Testis (tissue), 3 donors: ENCODE data around the gene C17orf78. TPM values are rescaled to one million over a fixed set of nuclear protein-coding genes. Genes with fewer than 3 reads are reported as not detected.
"Not testable (repeated sequence)": the region's sequence is repeated elsewhere in the genome, so short reads cannot be mapped to it uniquely, and the experiment has no call there.

Experiments used
- DNase-seq: peaks from one replicate; pipeline ENCODE4 v3.0.0-alpha.2; 2019
- H3K27ac ChIP-seq, 2 donors: fragments of 200-600 bp; sonication (generic); one replicate each; pipeline ENCODE4 v1.5.1; 2019
- H3K27me3 ChIP-seq: fragments of 200-600 bp; sonication (generic); one replicate; pipeline ENCODE4 v1.5.1; 2019
- H3K36me3 ChIP-seq: fragments of 200-600 bp; sonication (generic); one replicate; pipeline ENCODE4 v1.5.1; 2017; ENCODE audit warnings: low read depth; ENCODE audit errors: missing control alignments
- H3K4me1 ChIP-seq: fragments of 200-600 bp; sonication (generic); one replicate; pipeline ENCODE4 v1.5.1; 2019
- H3K4me3 ChIP-seq, 2 donors: fragments of 200-600 bp; sonication (generic); one replicate each; pipeline ENCODE4 v1.5.1; 2017 to 2019
- H3K9me3 ChIP-seq: fragments of 200-600 bp; sonication (generic); one replicate; pipeline ENCODE4 v1.5.1; 2017
- CTCF ChIP-seq, 3 experiments: fragments of 450-650 bp in 2 of 3; fragments of 200-600 bp in 1 of 3; sonication (generic) in 1 of 3; IDR thresholded peaks; one replicate each; pipeline ENCODE4 v1.5.1; 2016 to 2019; ENCODE audit warnings: antibody characterized with exemption in 3 of 3, mild to moderate bottlenecking in 2 of 3, moderate library complexity in 1 of 3
- POLR2A ChIP-seq: fragments of 450-650 bp; IDR thresholded peaks from one replicate; pipeline ENCODE4 v1.6.1; 2017; ENCODE audit warnings: antibody characterized with exemption, mild to moderate bottlenecking, moderate library complexity
- WGBS, 2 donors: methylation state at CpG; one replicate each; pipeline ENCODE4 v1.1.5; 2018; 5-methylcytosine and 5-hydroxymethylcytosine counted together
- intact Hi-C: fragments of 100-400 bp; cut with DNase I; formaldehyde crosslinking; loops from one replicate; pipeline ENCODE4 v1.15.1; 2023; ENCODE audit warnings: low total_unique reads
- polyA plus RNA-seq: library from polyadenylated mRNA; stranded (reverse); fragments of 350-450 nt; fragmentation: Illumina TruSeq; extraction: RNeasy Lipid Tissue Mini Kit (QIAGEN cat#74804); gene quantifications from one replicate; pipeline ENCODE4 v1.2.3, GENCODE V29; 2014; ENCODE audit warnings: low read depth, low replicate concordance; ENCODE audit not compliant: insufficient read depth
- total RNA-seq, 2 donors: library from RNA; depleted of rRNA; stranded (reverse); fragments of >200 nt; gene quantifications; one replicate each; pipeline ENCODE4 v1.2.3, GENCODE V29; 2016

Gene C17orf78
- total and polyA plus RNA-seq, 3 donors from 2014 or later: 0.56 to 2.7 (median 2.0) TPM

- TF ChIP-seq POLR2A: no peak
- no peak for TF ChIP-seq CTCF (IDR thresholded peaks at IDR 0.05)
- Histone ChIP-seq H3K4me1 (no peaks in the 10 kb centered on the region), H3K27me3 (no peaks in the 10 kb centered on the region), H3K36me3 (no peaks in the 10 kb centered on the region), H3K4me3 (peak overlapping the region; percentile 82 to 88), H3K27ac (peak overlapping the region; percentile 27 to 89), H3K9me3 (no peaks in the 10 kb centered on the region)
- intact Hi-C loops: no loop called here
- WGBS, 2 donors: 0% methylated on average over 6 to 21 of the region's 21 CpGs
- DNase-seq: no peak
Observed at GRCh38 chr17:37405955-37406634, 30.3 kb downstream of the C17orf78 start.

GRCh38 chr17:37406635-37407461 lies 31.1 kb downstream of the C17orf78 start, which contains the start of the genes ACACA and TADA2A:
Gene ACACA, minus strand, starts transcription at chr17:37406836. Its CDS starts 537 bp downstream, at chr17:37406299.
Gene TADA2A, plus strand, starts transcription at chr17:37406886. Its CDS starts 4,480 bp downstream, at chr17:37411366.
- Histone ChIP-seq H3K27ac (peak within 1 kb of the TSS; percentile 73 to 89), H3K4me1 (no peaks in the 10 kb centered on the region), H3K9me3 (no peaks in the 10 kb centered on the region), H3K36me3 (no peaks in the 10 kb centered on the region), H3K4me3 (peak within 1 kb of the TSS; percentile 82 to 88), H3K27me3 (no peaks in the 10 kb centered on the region)
- WGBS, 2 donors: 0 to 1% methylated on average over 5 to 64 of the region's 98 CpGs
- TF ChIP-seq CTCF (IDR thresholded peaks at IDR 0.05) (peak in 1 of 3 experiments; percentile 11), POLR2A (no peak)
- peak; percentile 79 for DNase-seq
- intact Hi-C loops: no loop called here

- H3K4me1 ChIP-seq, H3K27me3 ChIP-seq, H3K36me3 ChIP-seq, H3K9me3 ChIP-seq, intact Hi-C loops, DNase-seq, H3K4me3 ChIP-seq: not testable (repeated sequence)
- H3K27ac ChIP-seq: peak overlapping the region in 1 of 2 donors; percentile 89
- 70 to 88% methylated on average over 13 of the region's 13 CpGs for WGBS, 2 donors
Observed at GRCh38 chr17:37408145-37408479, 32.3 kb downstream of the C17orf78 start.

GRCh38 chr17:37410357-37410756 lies 34.6 kb downstream of the C17orf78 start:
- Histone ChIP-seq H3K9me3 (no peaks in the 10 kb centered on the region), H3K4me3 (no peak overlapping the region), H3K4me1 (no peaks in the 10 kb centered on the region), H3K27ac (no peak overlapping the region), H3K27me3 (no peaks in the 10 kb centered on the region), H3K36me3 (no peaks in the 10 kb centered on the region)
- no peak for DNase-seq
- 91 to 93% methylated on average over 3 of the region's 3 CpGs for WGBS, 2 donors
- TF ChIP-seq POLR2A (no peak), CTCF (IDR thresholded peaks at IDR 0.05) (no peak)
- intact Hi-C loops: no loop called here

GRCh38 chr17:37413875-37414519 lies 38.2 kb downstream of the C17orf78 start:
- Histone ChIP-seq H3K4me1 (no peaks in the 10 kb centered on the region), H3K27me3 (no peaks in the 10 kb centered on the region), H3K9me3 (no peaks in the 10 kb centered on the region), H3K36me3 (no peaks in the 10 kb centered on the region), H3K27ac (no peak overlapping the region), H3K4me3 (no peak overlapping the region)
- WGBS, 2 donors: 88 to 91% methylated on average over 7 of the region's 7 CpGs
- intact Hi-C loops: no loop called here
- DNase-seq: no peak
- TF ChIP-seq CTCF (IDR thresholded peaks at IDR 0.05): peak in 1 of 3 experiments; percentile 24
- TF ChIP-seq POLR2A: no peak
